ENCODE data around the gene ZNF865. TPM values are rescaled to one million over a fixed set of nuclear protein-coding genes. Genes with fewer than 3 reads are reported as not detected.

Gene ZNF865
- polyA plus RNA-seq, 2 donors: 4.3 to 5.9 TPM

DNA sequence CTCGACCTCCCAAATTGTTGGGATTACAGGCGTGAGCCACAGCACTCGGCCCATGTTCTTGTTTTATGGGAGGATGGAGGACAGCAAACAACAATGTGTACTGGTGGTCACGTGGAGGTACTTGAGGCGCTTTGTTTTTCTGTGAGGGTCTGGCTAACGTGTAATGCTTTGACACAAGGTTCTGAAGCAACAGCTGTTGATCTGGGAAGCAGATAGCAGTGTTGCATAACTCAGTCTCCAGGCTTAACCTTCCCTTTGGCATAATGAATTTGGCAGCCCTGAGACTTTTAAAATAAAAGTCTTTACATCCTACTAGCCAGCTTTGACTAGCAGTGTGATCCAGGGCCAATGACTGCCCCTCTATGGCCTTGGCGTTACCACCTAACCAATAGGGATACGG, 28.4 kb downstream of the ZNF865 start:
- 82 to 85% methylated on average over 8 of the region's 8 CpGs for WGBS, 2 donors
- no peaks in the 10 kb centered on the region for H3K27me3 ChIP-seq (ENCODE audit: control insufficient read depth in 1 of 2, insufficient read depth in 2 of 2, low read length in 2 of 2)
- H3K4me3 ChIP-seq (ENCODE audit: low read depth in 1 of 2, low read length in 2 of 2): no peak overlapping the region
- H3K36me3 ChIP-seq (ENCODE audit: control insufficient read depth in 2 of 2, insufficient read depth in 2 of 2, low read length in 1 of 2): no peaks in the 10 kb centered on the region
- no peak overlapping the region for H3K27ac ChIP-seq (ENCODE audit: low read depth in 2 of 2, low read length in 1 of 2)
- H3K9me3 ChIP-seq (ENCODE audit: control insufficient read depth in 2 of 2, insufficient read depth in 1 of 2, low read depth in 1 of 2, low read length in 1 of 2): no peaks in the 10 kb centered on the region
- H3K4me1 ChIP-seq (ENCODE audit: control insufficient read depth in 2 of 2, insufficient read depth in 2 of 2, low read length in 1 of 2): peaks cover 4 to 13% of the 10 kb centered on the region in 2 donors

DNA sequence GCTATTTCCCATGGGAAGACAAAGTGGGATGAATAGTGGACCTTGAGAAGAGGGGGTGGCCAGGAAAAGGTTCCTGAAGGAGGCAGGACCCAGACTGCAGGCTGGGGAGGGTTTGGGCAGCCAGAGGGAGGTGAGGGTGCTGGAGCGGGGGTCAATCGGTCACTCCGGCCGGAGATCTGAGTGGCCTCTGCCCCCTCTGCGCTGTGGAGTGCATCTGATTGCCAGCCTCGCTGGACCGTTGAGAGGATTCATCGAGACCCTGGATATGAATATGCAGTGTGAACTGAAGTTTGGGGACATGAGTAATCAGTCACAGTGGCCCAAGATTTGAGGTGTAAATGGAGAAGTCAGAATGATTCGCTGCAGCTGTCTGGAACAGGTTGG, 29.9 kb downstream of the ZNF865 start:
- peaks cover 4 to 17% of the 10 kb centered on the region in 2 donors for H3K4me1 ChIP-seq (ENCODE audit: control insufficient read depth in 2 of 2, insufficient read depth in 2 of 2, low read length in 1 of 2)
- H3K27ac ChIP-seq (ENCODE audit: low read depth in 2 of 2, low read length in 1 of 2): peak overlapping the region; percentile 97 to 99
- peak overlapping the region; percentile 90 to 97 for H3K4me3 ChIP-seq (ENCODE audit: low read depth in 1 of 2, low read length in 2 of 2)
- H3K36me3 ChIP-seq (ENCODE audit: control insufficient read depth in 2 of 2, insufficient read depth in 2 of 2, low read length in 1 of 2): no peaks in the 10 kb centered on the region
- H3K27me3 ChIP-seq (ENCODE audit: control insufficient read depth in 1 of 2, insufficient read depth in 2 of 2, low read length in 2 of 2): no peaks in the 10 kb centered on the region
- no peaks in the 10 kb centered on the region for H3K9me3 ChIP-seq (ENCODE audit: control insufficient read depth in 2 of 2, insufficient read depth in 1 of 2, low read depth in 1 of 2, low read length in 1 of 2)
- WGBS, 2 donors: 5 to 10% methylated on average over 9 of the region's 9 CpGs

GRCh38 chr19:55635856-55636440, 30.5 kb downstream of the ZNF865 start:
- H3K27me3 ChIP-seq (ENCODE audit: control insufficient read depth in 1 of 2, insufficient read depth in 2 of 2, low read length in 2 of 2): no peaks in the 10 kb centered on the region
- H3K4me3 ChIP-seq (ENCODE audit: low read depth in 1 of 2, low read length in 2 of 2): peak overlapping the region in 1 of 2 donors; percentile 90
- H3K9me3 ChIP-seq (ENCODE audit: control insufficient read depth in 2 of 2, insufficient read depth in 1 of 2, low read depth in 1 of 2, low read length in 1 of 2): no peaks in the 10 kb centered on the region
- no peaks in the 10 kb centered on the region for H3K36me3 ChIP-seq (ENCODE audit: control insufficient read depth in 2 of 2, insufficient read depth in 2 of 2, low read length in 1 of 2)
- 57 to 61% methylated on average over 7 of the region's 7 CpGs for WGBS, 2 donors
- H3K27ac ChIP-seq (ENCODE audit: low read depth in 2 of 2, low read length in 1 of 2): peak overlapping the region; percentile 97 to 99
- peaks cover 4 to 17% of the 10 kb centered on the region in 2 donors for H3K4me1 ChIP-seq (ENCODE audit: control insufficient read depth in 2 of 2, insufficient read depth in 2 of 2, low read length in 1 of 2)

- no peaks in the 10 kb centered on the region for H3K9me3 ChIP-seq (ENCODE audit: control insufficient read depth in 2 of 2, insufficient read depth in 1 of 2, low read depth in 1 of 2, low read length in 1 of 2)
- H3K4me3 ChIP-seq (ENCODE audit: low read depth in 1 of 2, low read length in 2 of 2): no peak overlapping the region
- H3K27me3 ChIP-seq (ENCODE audit: control insufficient read depth in 1 of 2, insufficient read depth in 2 of 2, low read length in 2 of 2): no peaks in the 10 kb centered on the region
- H3K4me1 ChIP-seq (ENCODE audit: control insufficient read depth in 2 of 2, insufficient read depth in 2 of 2, low read length in 1 of 2): peaks cover 4 to 17% of the 10 kb centered on the region in 2 donors
- H3K27ac ChIP-seq (ENCODE audit: low read depth in 2 of 2, low read length in 1 of 2): peak overlapping the region in 1 of 2 donors; percentile 47
- WGBS, 2 donors: 85% methylated on average over 4 of the region's 4 CpGs
- H3K36me3 ChIP-seq (ENCODE audit: control insufficient read depth in 2 of 2, insufficient read depth in 2 of 2, low read length in 1 of 2): no peaks in the 10 kb centered on the region
Measured at GRCh38 chr19:55636723-55637122, 31.3 kb downstream of the ZNF865 start.

- no peaks in the 10 kb centered on the region for H3K9me3 ChIP-seq (ENCODE audit: control insufficient read depth in 2 of 2, insufficient read depth in 1 of 2, low read depth in 1 of 2, low read length in 1 of 2)
- no peak overlapping the region for H3K27ac ChIP-seq (ENCODE audit: low read depth in 2 of 2, low read length in 1 of 2)
- H3K36me3 ChIP-seq (ENCODE audit: control insufficient read depth in 2 of 2, insufficient read depth in 2 of 2, low read length in 1 of 2): no peaks in the 10 kb centered on the region
- H3K4me3 ChIP-seq (ENCODE audit: low read depth in 1 of 2, low read length in 2 of 2): no peak overlapping the region
- 72 to 75% methylated on average over 11 of the region's 11 CpGs for WGBS, 2 donors
- peaks cover 7 to 19% of the 10 kb centered on the region in 2 donors for H3K4me1 ChIP-seq (ENCODE audit: control insufficient read depth in 2 of 2, insufficient read depth in 2 of 2, low read length in 1 of 2)
- H3K27me3 ChIP-seq (ENCODE audit: control insufficient read depth in 1 of 2, insufficient read depth in 2 of 2, low read length in 2 of 2): no peaks in the 10 kb centered on the region
Measured at GRCh38 chr19:55637534-55637933, 32.1 kb downstream of the ZNF865 start.

DNA sequence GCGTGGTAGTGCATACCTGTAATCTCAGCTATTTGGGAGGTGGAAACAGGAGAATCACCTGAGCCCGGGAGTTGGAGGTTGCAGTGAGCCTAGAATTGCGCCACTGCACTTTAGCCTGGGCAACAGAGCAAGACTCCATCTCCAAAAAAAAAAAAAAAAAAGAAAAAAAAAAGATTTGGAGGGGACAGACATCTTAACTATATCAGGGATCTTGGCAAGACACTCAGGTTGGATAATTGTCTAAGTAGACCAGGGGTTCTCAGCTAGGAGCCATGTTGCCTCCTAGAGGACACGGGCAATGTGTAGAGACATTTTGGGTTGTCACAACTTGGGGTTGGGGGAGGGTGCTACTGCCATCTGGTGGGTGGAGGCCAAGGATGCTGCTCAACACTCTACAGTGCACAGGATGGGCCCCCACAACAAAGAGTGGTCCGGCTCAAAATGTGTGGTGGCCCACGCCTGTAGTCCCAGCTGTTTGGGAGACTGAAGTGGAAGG, 33.5 kb downstream of the ZNF865 start:
- Histone ChIP-seq H3K4me3 (ENCODE audit: low read depth in 1 of 2, low read length in 2 of 2) (no peak overlapping the region), H3K9me3 (ENCODE audit: control insufficient read depth in 2 of 2, insufficient read depth in 1 of 2, low read depth in 1 of 2, low read length in 1 of 2) (no peaks in the 10 kb centered on the region), H3K36me3 (ENCODE audit: control insufficient read depth in 2 of 2, insufficient read depth in 2 of 2, low read length in 1 of 2) (no peaks in the 10 kb centered on the region), H3K27ac (ENCODE audit: low read depth in 2 of 2, low read length in 1 of 2) (no peak overlapping the region), H3K27me3 (ENCODE audit: control insufficient read depth in 1 of 2, insufficient read depth in 2 of 2, low read length in 2 of 2) (no peaks in the 10 kb centered on the region), H3K4me1 (ENCODE audit: control insufficient read depth in 2 of 2, insufficient read depth in 2 of 2, low read length in 1 of 2) (peaks cover 11 to 19% of the 10 kb centered on the region in 2 donors)
- WGBS, 2 donors: 86 to 88% methylated on average over 6 of the region's 6 CpGs

DNA sequence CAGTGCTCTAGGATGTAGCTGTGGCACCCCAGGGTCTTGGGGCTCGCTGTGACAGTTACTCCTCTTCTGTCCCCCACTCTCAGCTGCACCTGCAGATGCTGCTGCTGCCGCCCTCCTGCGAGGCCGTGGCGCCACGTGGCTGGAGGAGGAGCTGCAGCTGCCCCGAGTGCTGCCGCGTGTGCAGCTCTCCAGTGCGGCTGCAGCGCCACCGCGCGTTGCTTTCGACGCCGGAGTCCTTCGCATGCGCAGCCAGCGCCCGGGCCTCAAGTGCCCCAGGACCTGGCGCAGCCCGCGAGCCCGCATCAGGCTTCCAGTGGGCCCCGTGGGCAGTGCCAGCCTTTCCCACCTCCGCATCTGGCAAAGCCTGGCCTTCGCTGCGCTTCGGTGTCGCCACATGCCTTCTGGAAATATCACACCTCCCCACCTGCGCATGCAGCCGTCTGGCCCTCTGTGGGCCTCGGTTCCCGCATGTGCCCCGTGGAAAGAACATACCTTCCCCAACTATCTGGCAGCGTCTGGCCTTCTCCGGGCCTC, 34.7 kb downstream of the ZNF865 start:
- Histone ChIP-seq H3K4me3 (ENCODE audit: low read depth in 1 of 2, low read length in 2 of 2) (peak overlapping the region; percentile 58 to 96), H3K4me1 (ENCODE audit: control insufficient read depth in 2 of 2, insufficient read depth in 2 of 2, low read length in 1 of 2) (peaks cover 11 to 28% of the 10 kb centered on the region in 2 donors), H3K27me3 (ENCODE audit: control insufficient read depth in 1 of 2, insufficient read depth in 2 of 2, low read length in 2 of 2) (no peaks in the 10 kb centered on the region), H3K9me3 (ENCODE audit: control insufficient read depth in 2 of 2, insufficient read depth in 1 of 2, low read depth in 1 of 2, low read length in 1 of 2) (no peaks in the 10 kb centered on the region), H3K36me3 (ENCODE audit: control insufficient read depth in 2 of 2, insufficient read depth in 2 of 2, low read length in 1 of 2) (peaks cover 0 to 7% of the 10 kb centered on the region in 2 donors), H3K27ac (ENCODE audit: low read depth in 2 of 2, low read length in 1 of 2) (peak overlapping the region; percentile 86 to 91)
- 13 to 21% methylated on average over 36 to 38 of the region's 38 CpGs for WGBS, 2 donors

DNA sequence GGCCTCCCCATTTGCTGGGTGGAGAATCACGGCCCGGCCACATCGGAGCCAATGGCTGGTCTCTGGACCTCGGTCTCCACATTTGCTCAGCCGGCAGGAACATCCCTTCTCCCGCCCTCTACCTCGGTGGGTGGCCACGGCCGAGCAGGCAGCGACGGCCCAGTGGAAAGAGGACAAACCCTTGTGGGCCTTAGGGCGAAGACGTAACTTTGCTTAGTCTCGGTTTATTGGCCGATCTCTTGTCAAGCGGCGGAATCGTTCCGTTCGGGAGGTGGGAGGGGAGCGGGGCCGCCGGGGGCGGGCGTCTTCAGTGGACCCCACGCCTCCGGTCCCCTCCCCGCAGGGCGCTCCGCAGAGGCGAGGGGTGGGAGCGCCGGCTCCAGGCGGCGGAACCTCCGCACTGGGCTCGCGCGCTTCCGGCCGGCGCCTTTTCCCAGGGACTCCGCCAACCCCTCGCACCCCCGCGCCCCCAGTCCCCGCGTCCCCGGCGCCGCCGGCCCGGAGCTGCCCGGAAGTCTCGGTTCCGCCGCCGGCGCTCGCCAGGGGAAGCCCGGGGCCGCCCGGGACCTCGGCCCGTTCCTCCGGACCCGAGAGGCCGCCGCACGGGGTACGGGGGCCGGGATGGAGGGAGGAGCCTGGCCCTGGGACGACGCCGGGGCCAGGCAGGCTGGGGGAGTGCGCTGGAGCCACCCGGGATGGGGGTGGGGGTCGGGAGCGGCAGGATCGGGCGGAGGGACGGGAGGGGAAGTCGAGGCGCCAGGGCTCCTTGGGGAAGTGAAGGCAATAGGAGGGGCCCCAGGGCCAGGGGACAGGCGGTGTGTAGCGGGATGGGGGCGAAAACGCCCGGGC, 35.4 kb downstream of the ZNF865 start, which contains the start of gene ZNF580:
TSS of gene ZNF580 (plus strand) at position 426 of the 849 bp plus-strand sequence. CDS start 1,507 bp downstream, outside the sequence.
- 1% methylated on average over 67 to 89 of the region's 89 CpGs for WGBS, 2 donors

GRCh38 chr19:55641426-55642152, 36.1 kb downstream of the ZNF865 start:
- peak overlapping the region; percentile 86 to 91 for H3K27ac ChIP-seq (ENCODE audit: low read depth in 2 of 2, low read length in 1 of 2)
- peaks cover 0 to 11% of the 10 kb centered on the region in 2 donors for H3K36me3 ChIP-seq (ENCODE audit: control insufficient read depth in 2 of 2, insufficient read depth in 2 of 2, low read length in 1 of 2)
- peak overlapping the region; percentile 62 to 96 for H3K4me3 ChIP-seq (ENCODE audit: low read depth in 1 of 2, low read length in 2 of 2)
- 1% methylated on average over 24 to 25 of the region's 25 CpGs for WGBS, 2 donors
- peaks cover 9 to 17% of the 10 kb centered on the region in 2 donors for H3K4me1 ChIP-seq (ENCODE audit: control insufficient read depth in 2 of 2, insufficient read depth in 2 of 2, low read length in 1 of 2)
- no peaks in the 10 kb centered on the region for H3K27me3 ChIP-seq (ENCODE audit: control insufficient read depth in 1 of 2, insufficient read depth in 2 of 2, low read length in 2 of 2)
- H3K9me3 ChIP-seq (ENCODE audit: control insufficient read depth in 2 of 2, insufficient read depth in 1 of 2, low read depth in 1 of 2, low read length in 1 of 2): no peaks in the 10 kb centered on the region

More for the DNA sequence above, 35.4 kb downstream of the ZNF865 start, which contains the start of gene ZNF580:
- Histone ChIP-seq H3K27ac (ENCODE audit: low read depth in 2 of 2, low read length in 1 of 2) (peak within 1 kb of the TSS; percentile 86 to 91), H3K36me3 (ENCODE audit: control insufficient read depth in 2 of 2, insufficient read depth in 2 of 2, low read length in 1 of 2) (peaks cover 0 to 11% of the 10 kb centered on the region in 2 donors), H3K4me3 (ENCODE audit: low read depth in 1 of 2, low read length in 2 of 2) (peak within 1 kb of the TSS; percentile 58 to 96), H3K4me1 (ENCODE audit: control insufficient read depth in 2 of 2, insufficient read depth in 2 of 2, low read length in 1 of 2) (peaks cover 11 to 24% of the 10 kb centered on the region in 2 donors), H3K9me3 (ENCODE audit: control insufficient read depth in 2 of 2, insufficient read depth in 1 of 2, low read depth in 1 of 2, low read length in 1 of 2) (no peaks in the 10 kb centered on the region), H3K27me3 (ENCODE audit: control insufficient read depth in 1 of 2, insufficient read depth in 2 of 2, low read length in 2 of 2) (no peaks in the 10 kb centered on the region)
